CD4-positive, alpha-beta T cell treated with Interleukin-15 for 1 hour (primary cell): ENCODE results near the gene EFCAB5.
"Not testable (repeated sequence)": the region's sequence is repeated elsewhere in the genome, so short reads cannot be mapped to it uniquely, and the experiment has no call there.

ENCODE experiments used
- DNase-seq: peaks from one replicate; pipeline ENCODE4 v3.0.0-alpha.2; 2020

The EFCAB5 gene

DNA sequence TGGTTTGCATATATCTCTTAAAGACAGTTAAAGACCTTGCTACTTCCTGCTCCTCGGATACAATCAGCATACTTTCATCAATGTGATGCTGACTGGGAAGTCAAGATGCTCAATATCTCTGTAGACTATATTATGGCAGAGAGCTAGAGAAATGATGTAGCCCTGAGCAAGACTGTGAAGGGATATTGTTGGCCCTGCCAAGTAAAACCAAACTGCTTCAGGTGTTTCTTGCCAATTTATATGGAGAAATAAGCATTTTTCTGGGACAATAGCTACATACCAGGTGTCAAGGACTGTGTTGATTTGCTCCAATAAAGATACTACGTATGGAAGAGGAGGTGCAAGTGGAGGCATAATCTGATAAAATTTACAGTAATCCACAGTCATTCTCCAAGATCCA lies 4.7 kb upstream of the EFCAB5 start:
- no peak for DNase-seq

GRCh38 chr17:29945281-29945680 lies 3.8 kb downstream of the EFCAB5 start:
- DNase-seq = no peak

DNA sequence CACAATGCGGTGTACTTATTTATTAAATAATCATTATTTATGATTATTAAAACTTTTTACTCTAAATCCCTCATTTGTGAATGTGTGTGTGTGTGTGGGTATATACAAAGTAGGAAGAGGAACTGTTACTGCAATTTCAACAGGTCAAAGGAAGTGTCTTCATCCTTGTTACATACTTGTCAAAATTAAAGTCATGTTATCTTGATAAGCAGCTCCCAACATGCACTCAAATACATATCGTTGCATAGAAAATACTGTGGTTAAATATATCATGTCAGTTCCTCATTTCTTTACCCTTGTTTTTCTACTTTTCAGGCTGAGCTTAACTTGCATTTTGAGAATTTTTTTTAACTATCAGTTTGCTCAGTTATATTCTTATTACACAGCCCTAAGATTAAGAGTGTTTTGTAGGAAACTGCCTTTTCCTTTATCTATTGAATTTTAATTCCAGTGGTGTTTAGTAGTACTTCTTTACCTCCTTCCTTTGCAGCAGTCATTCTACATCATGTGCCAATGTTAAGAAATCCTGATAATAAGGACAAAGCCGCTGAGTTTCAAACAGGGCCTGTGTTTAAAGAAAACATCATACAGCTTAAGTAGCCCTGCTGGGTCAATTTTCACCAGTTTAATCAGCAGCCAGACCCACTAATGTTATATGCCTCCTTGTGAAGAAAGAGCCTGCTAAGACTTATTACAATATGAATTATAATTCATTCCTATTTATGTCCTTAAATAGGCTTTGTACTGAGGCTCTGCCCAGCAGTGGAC lies 7.2 kb downstream of the EFCAB5 start:
- DNase-seq = no peak

- DNase-seq = no peak
Measured at GRCh38 chr17:29949696-29950095, 8.3 kb downstream of the EFCAB5 start.

- no peak for DNase-seq
Measured at GRCh38 chr17:29954405-29954804, 13.0 kb downstream of the EFCAB5 start.

DNA sequence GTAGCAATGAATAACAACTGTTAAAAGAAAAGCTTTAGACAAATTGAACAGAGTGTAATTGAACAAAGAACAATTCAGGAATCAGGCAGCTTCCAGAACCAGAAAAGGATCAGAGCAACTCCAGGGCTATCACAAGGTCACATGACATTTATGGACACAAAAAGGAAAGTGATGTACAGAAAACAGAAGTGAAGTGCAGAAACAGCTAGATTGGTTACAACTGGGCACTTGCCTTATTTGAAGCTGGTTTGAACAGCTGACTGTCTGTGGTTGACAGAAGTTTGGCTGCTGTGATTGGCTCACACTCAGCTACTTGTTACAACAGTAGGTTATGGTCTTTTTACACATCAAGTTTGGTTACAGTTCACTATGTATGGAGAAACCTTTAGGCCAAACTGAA lies 14.8 kb downstream of the EFCAB5 start:
- DNase-seq = no peak

GRCh38 chr17:29957488-29957887 lies 16.1 kb downstream of the EFCAB5 start:
- DNase-seq = not testable (repeated sequence)

GRCh38 chr17:29958947-29959657 lies 17.7 kb downstream of the EFCAB5 start:
- no peak for DNase-seq

DNA sequence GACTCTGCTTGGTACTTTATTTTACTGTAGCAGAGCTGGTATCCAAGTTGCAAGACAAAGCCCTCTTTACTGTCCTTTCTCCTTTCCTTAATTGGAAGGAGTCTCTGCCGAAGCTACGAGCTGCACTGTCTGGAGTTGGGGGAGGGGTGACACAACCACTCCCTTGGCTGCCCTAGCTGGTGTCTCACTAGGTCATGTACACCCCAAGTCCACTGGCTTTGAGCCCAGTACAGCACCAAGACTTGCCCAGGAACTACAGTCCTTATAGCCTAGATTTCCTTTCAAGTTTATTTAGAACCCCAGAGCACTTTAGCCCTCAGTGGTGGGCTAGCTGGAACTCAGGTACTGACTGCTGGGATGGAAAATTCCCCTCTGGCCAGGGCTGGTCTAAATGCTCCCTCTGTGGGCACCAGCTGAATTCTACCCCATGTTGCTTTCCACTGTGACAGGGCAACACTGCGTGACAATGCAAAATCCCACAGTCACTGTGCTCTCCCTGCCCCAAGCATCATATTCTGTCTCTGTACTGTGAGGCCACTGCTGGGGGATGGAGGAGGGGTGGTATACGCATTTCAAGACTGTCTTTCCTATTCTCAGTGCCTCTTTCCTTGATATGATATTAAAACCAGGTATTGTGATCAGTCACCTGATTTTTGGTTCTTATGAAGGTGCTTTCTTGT lies 18.4 kb downstream of the EFCAB5 start:
- no peak for DNase-seq

DNA sequence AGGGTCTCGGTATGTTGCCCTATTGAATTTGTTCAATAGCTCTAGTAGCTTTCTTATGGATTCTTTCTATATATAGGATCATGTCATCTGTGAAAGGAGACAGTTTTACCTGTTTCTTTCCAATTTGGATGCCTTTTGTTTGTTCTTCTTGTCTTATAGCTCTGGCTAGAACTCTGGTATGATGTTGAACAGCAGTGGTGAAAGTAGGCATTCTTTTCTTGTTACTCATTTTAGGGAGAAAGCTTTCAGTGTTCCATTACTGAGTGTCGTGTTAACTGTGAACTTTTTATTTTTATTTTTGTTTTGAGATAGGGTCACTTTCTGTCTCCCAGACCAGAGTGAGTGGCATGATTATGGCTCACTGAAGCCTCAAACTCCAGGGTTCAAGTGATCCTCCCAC lies 21.2 kb downstream of the EFCAB5 start:
- no peak for DNase-seq

DNA sequence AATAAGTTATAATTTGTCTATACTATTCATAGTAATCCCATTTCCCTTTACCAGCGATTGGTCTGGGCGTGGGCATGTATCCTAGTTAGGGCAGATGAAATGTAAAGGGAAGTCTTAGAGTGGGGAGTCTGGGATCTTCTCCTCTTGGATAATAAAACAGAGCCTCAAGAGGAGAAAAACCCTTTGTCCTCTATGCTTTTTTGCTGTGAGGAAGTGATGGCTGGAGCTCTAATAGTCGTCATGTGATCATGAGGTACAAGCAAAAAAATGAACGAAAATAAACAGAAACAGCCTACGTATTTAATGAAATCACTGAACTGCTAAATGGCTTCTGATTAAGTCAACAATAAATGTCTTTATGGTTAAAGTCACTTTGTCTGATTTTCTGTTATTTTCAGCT lies 26.8 kb downstream of the EFCAB5 start:
- DNase-seq = no peak

DNA sequence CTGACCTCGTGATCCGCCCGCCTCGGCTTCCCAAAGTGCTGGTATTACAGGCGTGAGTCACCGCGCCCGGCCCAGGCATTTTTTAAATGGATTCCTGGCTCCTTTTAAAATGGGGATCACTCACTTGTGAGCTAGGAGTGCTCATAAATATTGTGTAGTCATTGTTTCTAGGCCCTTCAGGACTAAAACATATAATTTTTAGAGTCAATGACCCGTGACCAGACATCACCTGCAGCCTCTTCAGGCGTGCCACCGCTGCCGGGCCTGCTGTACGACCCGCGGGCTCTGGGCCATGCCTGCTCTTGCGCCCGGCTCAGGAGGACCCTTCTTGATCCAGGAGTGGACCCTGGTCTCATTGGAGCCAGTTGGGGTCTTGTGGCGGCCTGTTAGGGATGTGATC lies 30.8 kb downstream of the EFCAB5 start:
- DNase-seq = no peak

- no peak for DNase-seq
Measured at GRCh38 chr17:29973005-29973404, 31.6 kb downstream of the EFCAB5 start.

- DNase-seq = no peak
Measured at GRCh38 chr17:29977836-29978235, 36.4 kb downstream of the EFCAB5 start.

- DNase-seq = no peak
Measured at GRCh38 chr17:29980261-29980660, 38.8 kb downstream of the EFCAB5 start.

- no peak for DNase-seq
Measured at GRCh38 chr17:29982991-29983653, 41.7 kb downstream of the EFCAB5 start.

DNA sequence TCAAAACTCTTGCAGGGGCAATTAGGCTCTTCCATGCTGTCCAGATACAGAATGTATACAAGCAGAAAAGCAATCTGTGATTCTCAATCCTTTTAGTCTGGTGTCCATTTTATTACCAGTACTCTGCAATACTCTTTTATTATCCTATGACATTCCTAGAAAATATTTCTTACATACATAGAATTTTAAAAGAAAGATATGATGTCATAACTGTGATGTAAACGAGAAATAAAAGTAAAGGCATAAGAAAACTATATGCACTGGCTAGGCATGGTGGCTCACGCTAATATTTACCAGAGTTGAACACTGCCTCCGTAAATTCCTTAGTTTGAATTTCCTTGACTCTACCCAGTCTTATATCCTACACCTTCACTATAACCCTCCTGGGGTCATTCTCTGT lies 55.0 kb downstream of the EFCAB5 start:
- DNase-seq = no peak

DNA sequence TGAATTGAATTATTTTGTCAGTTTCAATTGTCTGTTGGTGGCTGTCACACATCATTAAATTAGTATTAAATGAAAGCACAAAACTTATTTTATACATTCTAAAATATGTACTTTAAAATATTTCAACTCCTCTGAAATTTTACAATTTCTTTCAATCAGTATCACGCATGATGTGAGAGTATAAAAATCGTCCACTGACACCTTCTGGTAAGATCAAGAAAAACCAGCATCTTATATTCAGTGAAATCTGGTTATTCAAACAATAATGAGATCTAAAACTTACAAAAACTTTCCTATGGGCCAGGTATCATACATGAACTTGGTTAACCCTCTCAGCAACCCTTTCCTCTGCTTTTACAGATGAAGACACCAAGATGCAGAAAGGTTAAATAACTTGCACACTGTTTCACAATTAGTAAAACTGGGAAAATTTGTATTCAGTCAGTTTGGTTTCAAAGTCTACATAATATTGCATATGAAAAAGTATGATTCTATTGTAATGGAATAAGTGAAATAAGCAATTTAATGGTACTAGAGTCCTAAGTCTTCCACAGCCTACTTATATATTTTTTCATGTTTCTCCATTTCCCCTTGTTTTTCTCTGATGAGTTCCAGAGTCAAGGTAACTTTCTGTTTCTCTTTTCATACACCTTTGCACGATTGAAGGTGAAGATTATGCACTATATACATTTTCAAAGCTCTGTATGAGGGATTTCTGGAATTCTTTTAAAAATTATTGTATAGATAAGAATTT lies 58.7 kb downstream of the EFCAB5 start:
- no peak for DNase-seq

DNA sequence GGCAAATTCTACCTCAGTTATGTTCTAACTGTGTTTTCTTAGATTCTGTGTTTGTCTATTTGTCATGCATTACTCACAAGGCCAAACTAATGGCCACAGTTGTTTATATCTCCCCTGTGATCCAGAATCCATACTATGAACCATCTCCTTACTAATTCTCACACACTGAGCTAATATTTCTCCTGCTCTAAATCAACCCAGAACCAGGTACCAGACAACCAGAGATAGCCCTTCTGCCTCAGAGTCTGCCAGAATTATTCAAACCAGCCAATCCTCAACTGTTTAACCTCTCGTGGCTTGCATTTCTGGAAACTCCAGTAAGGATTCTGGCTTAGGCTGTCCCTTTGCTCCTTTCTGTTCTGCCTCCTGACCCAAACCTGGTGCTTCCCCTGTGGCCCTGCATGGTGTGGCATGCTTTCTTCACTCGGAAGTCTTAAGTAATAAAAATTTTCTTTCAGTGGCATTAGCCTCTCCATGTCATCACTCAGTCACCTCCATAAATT lies 59.4 kb downstream of the EFCAB5 start:
- no peak for DNase-seq

DNA sequence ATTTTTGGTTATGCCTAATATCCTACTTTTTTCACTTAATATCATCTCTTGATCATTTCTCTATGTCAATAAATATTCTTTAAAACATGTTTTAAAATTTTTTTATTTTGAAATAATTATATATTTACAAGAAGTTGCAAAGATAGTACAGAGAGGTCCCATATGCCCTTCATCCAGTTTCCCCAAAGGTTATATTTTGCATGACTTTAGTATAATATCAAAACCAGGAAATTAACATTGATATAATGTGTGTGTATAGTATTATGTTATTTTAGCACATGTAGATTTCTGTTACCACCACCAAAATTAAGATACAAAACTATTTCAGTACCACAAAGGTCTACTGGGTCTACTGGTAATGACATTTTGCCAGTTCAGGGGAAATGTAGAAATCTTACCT lies 60.7 kb downstream of the EFCAB5 start:
- DNase-seq = no peak

DNA sequence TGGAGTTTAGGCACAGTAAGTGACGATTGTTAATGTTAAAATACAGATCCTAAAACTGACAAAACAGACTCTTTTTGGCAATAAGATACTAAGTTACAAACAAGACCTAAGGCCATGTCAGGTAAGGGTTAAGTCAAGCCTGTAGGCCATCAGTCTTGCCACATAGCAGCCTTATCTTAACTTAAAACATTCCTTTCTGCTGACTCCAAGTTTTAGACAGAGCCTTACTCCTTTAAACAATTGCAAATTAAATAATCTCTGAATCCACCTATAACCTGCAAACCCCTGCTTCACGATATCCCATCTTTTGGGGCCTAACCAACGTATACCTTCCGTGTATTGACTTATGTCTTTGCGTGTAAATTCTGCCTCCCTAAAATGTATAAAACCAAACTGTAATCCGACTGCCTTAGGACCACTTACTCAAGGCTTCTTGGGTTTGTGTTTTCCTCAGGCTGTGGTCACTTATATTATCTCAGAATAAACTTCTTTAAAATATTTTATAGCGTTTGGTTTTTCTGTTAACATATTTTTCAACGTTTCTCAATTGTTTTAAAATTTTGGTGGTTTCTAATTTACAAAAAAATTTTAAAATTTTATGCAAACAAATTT lies 64.4 kb downstream of the EFCAB5 start:
- no peak for DNase-seq

DNA sequence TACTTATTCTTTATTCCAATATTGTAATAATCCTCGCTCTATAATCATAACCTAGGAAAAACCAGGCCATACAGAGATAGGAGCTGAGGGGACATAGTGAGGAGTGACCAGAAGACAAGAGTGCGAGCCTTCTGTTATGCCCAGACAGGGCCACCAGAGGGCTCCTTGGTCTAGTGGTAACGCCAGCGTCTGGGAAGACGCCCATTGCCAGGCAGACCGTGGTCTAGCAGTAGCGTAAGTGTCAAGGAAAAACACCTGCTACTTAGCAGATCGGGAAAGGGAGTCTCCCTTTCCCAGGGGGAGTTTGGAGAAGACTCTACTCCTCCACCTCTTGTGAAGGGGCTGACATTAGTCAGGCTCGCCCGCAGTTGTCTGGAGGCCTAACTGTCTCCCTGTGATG lies 70.5 kb downstream of the EFCAB5 start:
- not testable (repeated sequence) for DNase-seq
